Esophagus (tissue), 2 donors: ENCODE results near the gene IFNA7. TPM values are rescaled to one million over a fixed set of nuclear protein-coding genes. Genes with fewer than 3 reads are reported as not detected.

Experiments
- H3K27ac ChIP-seq, 2 donors: one replicate each; pipeline ENCODE4 v1.5.1; 2013; ENCODE audit warnings: low read depth in 2 of 2, mild to moderate bottlenecking in 2 of 2, inconsistent platforms in 1 of 2, low read length in 1 of 2, moderate library complexity in 1 of 2
- H3K27me3 ChIP-seq, 2 donors: one replicate each; pipeline ENCODE4 v1.6.1; 2013; ENCODE audit warnings: low read length in 2 of 2, control low read depth in 1 of 2, mild to moderate bottlenecking in 1 of 2; ENCODE audit not compliant: insufficient read depth in 2 of 2, control insufficient read depth in 1 of 2
- H3K36me3 ChIP-seq, 2 donors: one replicate each; pipeline ENCODE4 v1.6.1; 2013; ENCODE audit warnings: low read length in 1 of 2; ENCODE audit not compliant: control insufficient read depth in 2 of 2, insufficient read depth in 2 of 2
- H3K4me1 ChIP-seq, 2 donors: one replicate each; pipeline ENCODE4 v1.6.1; 2013; ENCODE audit warnings: low read length in 1 of 2; ENCODE audit not compliant: control insufficient read depth in 2 of 2, insufficient read depth in 2 of 2
- H3K4me3 ChIP-seq, 2 donors: one replicate each; pipeline ENCODE4 v1.5.1; 2013; ENCODE audit warnings: low read length in 2 of 2, mild to moderate bottlenecking in 2 of 2, low read depth in 1 of 2, moderate library complexity in 1 of 2
- H3K9me3 ChIP-seq, 2 donors: one replicate each; pipeline ENCODE4 v1.6.1; 2013; ENCODE audit warnings: mild to moderate bottlenecking in 2 of 2, low read depth in 1 of 2, low read length in 1 of 2, moderate library complexity in 1 of 2; ENCODE audit not compliant: control insufficient read depth in 2 of 2, insufficient read depth in 1 of 2
- WGBS, 2 donors: extraction: QIAGEN DNeasy Blood & Tissue Kit; methylation state at CpG; one replicate each; pipeline ENCODE4 v1.1.7; 2013; 5-methylcytosine and 5-hydroxymethylcytosine counted together
- polyA plus RNA-seq, 2 donors: library from polyadenylated mRNA; stranded (reverse); fragments of 200-250 nt; gene quantifications; one replicate each; pipeline ENCODE4 v1.2.3, GENCODE V29; 2013
- donor health status: healthy with polysubstance abuse.
- donor health status: Bipolar disorder and iron deficiency.

Gene IFNA7
- polyA plus RNA-seq, 2 donors, result not detected

- 40 to 45% methylated on average over 3 of the region's 3 CpGs for WGBS, 2 donors
- Histone ChIP-seq H3K4me3 (no peak overlapping the region), H3K9me3 (peaks cover 0 to 2% of the 10 kb centered on the region in 2 donors), H3K4me1 (peaks cover 0 to 2% of the 10 kb centered on the region in 2 donors), H3K27ac (no peak overlapping the region), H3K27me3 (no peaks in the 10 kb centered on the region), H3K36me3 (no peaks in the 10 kb centered on the region)
Measured at GRCh38 chr9:21153336-21154017, 48.5 kb downstream of the IFNA7 start.

Other genes starting within 250 kb of the IFNA7 start
- gene HACD4, start 170.6 kb downstream of the IFNA7 start, polyA plus RNA-seq, result 1 to 10 TPM in 1 of 2 donors, under 1 TPM in 1; 0.98 to 1.1 TPM
- gene IFNB1, start 124.3 kb downstream of the IFNA7 start, polyA plus RNA-seq, result not detected
- gene IFNW1, start 60.4 kb downstream of the IFNA7 start, polyA plus RNA-seq, result not detected
- gene IFNA21, start 35.5 kb downstream of the IFNA7 start, polyA plus RNA-seq, result not detected
- gene IFNA4, start 14.6 kb downstream of the IFNA7 start, polyA plus RNA-seq, result not detected
- not detected for gene IFNA10, start 4.9 kb upstream of the IFNA7 start, polyA plus RNA-seq
- not detected for gene IFNA16, start 15.1 kb upstream of the IFNA7 start, polyA plus RNA-seq
- not detected for gene IFNA17, start 26.0 kb upstream of the IFNA7 start, polyA plus RNA-seq
- not detected for gene IFNA14, start 37.8 kb upstream of the IFNA7 start, polyA plus RNA-seq
- gene IFNA5, start 103.1 kb upstream of the IFNA7 start, polyA plus RNA-seq, result under 1 TPM in 1 of 2 donors, not detected in 1; 0.04 TPM
- gene KLHL9, start 133.2 kb upstream of the IFNA7 start, polyA plus RNA-seq, result 1 to 10 TPM; 5.0 to 5.9 TPM
- not detected for gene IFNA6, start 148.7 kb upstream of the IFNA7 start, polyA plus RNA-seq
- not detected for gene IFNA13, start 165.9 kb upstream of the IFNA7 start, polyA plus RNA-seq
- gene IFNA2, start 183.2 kb upstream of the IFNA7 start, polyA plus RNA-seq, result not detected
- gene IFNA8, start 206.9 kb upstream of the IFNA7 start, polyA plus RNA-seq, result not detected
- not detected for gene IFNA1, start 238.2 kb upstream of the IFNA7 start, polyA plus RNA-seq